ENCODE measurements around the gene FAM221B.

The FAM221B gene

DNA sequence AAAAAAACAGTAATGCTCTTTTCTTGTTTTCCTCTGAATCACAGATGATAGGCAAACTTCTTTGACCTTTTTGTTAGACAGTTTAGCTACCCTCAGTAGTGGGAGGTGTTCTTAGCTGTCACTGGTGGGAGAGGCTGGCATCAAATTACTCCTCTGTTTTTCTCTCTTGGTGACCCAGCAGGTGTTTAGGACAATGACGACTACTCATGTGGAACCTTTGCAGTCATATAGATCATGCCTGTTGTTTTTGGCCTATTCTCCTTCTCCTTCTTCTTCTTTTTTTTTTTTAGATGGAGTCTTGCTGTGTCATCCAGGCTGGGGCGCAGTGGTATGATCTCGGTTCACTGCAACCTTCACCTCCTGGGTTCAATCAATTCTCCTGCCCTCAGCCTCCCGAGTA lies 52.5 kb downstream of the FAM221B start:
- no peak for DNase-seq (ENCODE audit: low read depth)
- H3K4me3 ChIP-seq (ENCODE audit: control insufficient read depth, low read depth, low read length), result no peak overlapping the region
- no peak for TF ChIP-seq CTCF (conservative IDR thresholded peaks at IDR 0.05; ENCODE audit: control insufficient read depth, insufficient read depth, low read depth, low read length)

DNA sequence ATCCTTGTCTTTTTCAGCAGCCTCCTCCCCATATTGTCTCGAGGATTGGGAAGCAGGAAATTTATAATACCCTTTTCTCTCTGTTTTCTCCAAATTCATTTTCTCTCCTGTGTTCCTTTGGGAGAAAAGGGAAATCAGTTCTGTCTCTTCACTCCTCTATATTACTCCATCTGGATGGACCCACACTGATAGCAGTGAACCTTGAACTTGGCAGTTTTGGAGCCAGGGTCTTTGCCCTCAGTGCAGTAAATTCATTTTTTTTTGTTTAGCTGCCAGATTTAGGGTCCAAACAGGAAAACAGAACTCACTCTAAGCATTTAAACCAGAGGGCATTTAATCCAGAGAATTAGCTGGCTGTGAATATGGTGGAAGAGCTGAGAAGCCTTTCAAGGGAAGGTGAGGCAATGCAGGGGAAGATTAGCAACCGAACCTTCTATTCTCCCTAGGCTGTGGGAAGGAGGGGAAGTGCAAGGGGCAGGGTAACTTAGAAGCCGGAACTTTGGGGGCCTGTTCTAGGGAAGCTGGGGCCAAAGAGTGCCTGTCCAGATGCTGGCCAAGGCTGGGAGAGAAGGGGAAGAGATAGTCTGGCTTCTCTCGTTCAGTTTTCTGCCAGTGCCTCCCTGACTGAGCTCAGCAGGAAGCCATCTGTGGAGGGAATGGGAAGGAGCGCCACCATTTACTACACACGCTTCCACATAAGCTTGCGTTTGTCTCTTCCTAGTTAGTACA lies 53.5 kb downstream of the FAM221B start:
- no peak for TF ChIP-seq CTCF (conservative IDR thresholded peaks at IDR 0.05; ENCODE audit: control insufficient read depth, insufficient read depth, low read depth, low read length)
- no peak for DNase-seq (ENCODE audit: low read depth)
- H3K4me3 ChIP-seq (ENCODE audit: control insufficient read depth, low read depth, low read length), result no peak overlapping the region

- no peak for DNase-seq (ENCODE audit: low read depth)
- H3K4me3 ChIP-seq (ENCODE audit: control insufficient read depth, low read depth, low read length), result no peak overlapping the region
- TF ChIP-seq CTCF (conservative IDR thresholded peaks at IDR 0.05; ENCODE audit: control insufficient read depth, insufficient read depth, low read depth, low read length), result no peak
Measured at GRCh38 chr9:35771943-35772342, 56.6 kb downstream of the FAM221B start.

- H3K4me3 ChIP-seq (ENCODE audit: control insufficient read depth, low read depth, low read length), result no peak overlapping the region
- no peak for TF ChIP-seq CTCF (conservative IDR thresholded peaks at IDR 0.05; ENCODE audit: control insufficient read depth, insufficient read depth, low read depth, low read length)
- DNase-seq (ENCODE audit: low read depth), result no peak
Measured at GRCh38 chr9:35771534-35771933, 57.0 kb downstream of the FAM221B start.

GRCh38 chr9:35771075-35771433 lies 57.5 kb downstream of the FAM221B start:
- TF ChIP-seq CTCF (conservative IDR thresholded peaks at IDR 0.05; ENCODE audit: control insufficient read depth, insufficient read depth, low read depth, low read length), result no peak
- no peak overlapping the region for H3K4me3 ChIP-seq (ENCODE audit: control insufficient read depth, low read depth, low read length)
- DNase-seq (ENCODE audit: low read depth), result no peak

DNA sequence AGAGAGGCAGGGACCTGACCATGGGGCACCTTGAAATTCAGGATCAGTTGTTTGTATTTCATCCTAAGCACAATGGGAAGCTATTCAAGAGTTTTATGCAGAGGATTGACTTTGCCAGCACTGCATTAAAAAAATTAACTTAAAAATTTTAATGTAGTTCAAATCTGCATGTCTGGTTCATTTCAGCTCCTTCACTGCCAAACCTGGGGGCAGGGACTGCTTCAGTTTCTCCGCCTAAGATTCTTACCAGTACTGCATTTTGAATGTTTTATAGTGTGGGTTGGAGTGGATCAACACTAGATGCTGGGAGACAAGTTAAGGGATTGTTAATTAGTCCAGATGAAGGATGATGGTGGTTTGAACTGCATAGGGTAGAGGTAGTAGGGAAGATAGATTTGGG lies 58.8 kb downstream of the FAM221B start:
- no peak overlapping the region for H3K4me3 ChIP-seq (ENCODE audit: control insufficient read depth, low read depth, low read length)
- DNase-seq (ENCODE audit: low read depth), result no peak
- TF ChIP-seq CTCF (conservative IDR thresholded peaks at IDR 0.05; ENCODE audit: control insufficient read depth, insufficient read depth, low read depth, low read length), result no peak

GRCh38 chr9:35767458-35767857 lies 61.1 kb downstream of the FAM221B start:
- no peak for TF ChIP-seq CTCF (conservative IDR thresholded peaks at IDR 0.05; ENCODE audit: control insufficient read depth, insufficient read depth, low read depth, low read length)
- no peak for DNase-seq (ENCODE audit: low read depth)
- H3K4me3 ChIP-seq (ENCODE audit: control insufficient read depth, low read depth, low read length), result no peak overlapping the region
